Measurements from ENCODE around the gene ADGRG2.

Gene ADGRG2

GRCh38 chrX:18964026-18964425 is 158.2 kb downstream of the ADGRG2 start:
- H3K9ac ChIP-seq, result no peak overlapping the region

GRCh38 chrX:18962329-18962728 is 159.9 kb downstream of the ADGRG2 start:
- Histone ChIP-seq H3K4me3 (no peak overlapping the region), H3K27me3 (peaks cover 19 to 78% (median 60%) of the 10 kb centered on the region in 11 experiments), H3K9me3 (replicated peaks in 1 of 11) (no peaks in the 10 kb centered on the region), H4K20me1 (peaks cover 0 to 38% (median 0%) of the 10 kb centered on the region in 11 experiments; a peak in 7 of 22 replicates), H3K36me3 (no peaks in the 10 kb centered on the region), H3K27ac (peak overlapping the region in 3 of 11 experiments; percentile 16 to 54 (median 33); a peak in 5 of 22 replicates), H3K4me1 (peaks cover 0 to 38% (median 3%) of the 10 kb centered on the region in 10 experiments; a peak in 8 of 20 replicates), H3K4me2 (peak overlapping the region in 4 of 11 experiments; percentile 29 to 60 (median 42); a peak in 7 of 22 replicates), H3K9ac (peak overlapping the region in 1 of 11 experiments; percentile 8; a peak in 1 of 22 replicates)
- TF ChIP-seq Cebpa-rat (IDR thresholded peaks at IDR 0.05), result no peak

More at GRCh38 chrX:18964026-18964425, 158.2 kb downstream of the ADGRG2 start:
- H3K9me3 ChIP-seq (replicated peaks in 1 of 11), result no peaks in the 10 kb centered on the region
- no peak overlapping the region for H3K27ac ChIP-seq
- no peak overlapping the region for H3K4me3 ChIP-seq
- H3K27me3 ChIP-seq, result peaks cover 19 to 89% (median 66%) of the 10 kb centered on the region in 11 experiments
- H3K4me2 ChIP-seq, result no peak overlapping the region
- H3K36me3 ChIP-seq, result no peaks in the 10 kb centered on the region
- H3K4me1 ChIP-seq, result peaks cover 0 to 37% (median 3%) of the 10 kb centered on the region in 10 experiments; a peak in 8 of 20 replicates
- no peak for TF ChIP-seq Cebpa-rat (IDR thresholded peaks at IDR 0.05)
- H4K20me1 ChIP-seq, result peaks cover 0 to 40% (median 3%) of the 10 kb centered on the region in 11 experiments; a peak in 7 of 22 replicates

- H4K20me1 ChIP-seq, result peaks cover 0 to 44% (median 0%) of the 10 kb centered on the region in 11 experiments; a peak in 8 of 22 replicates
- no peaks in the 10 kb centered on the region for H3K9me3 ChIP-seq (replicated peaks in 1 of 11)
- peaks cover 0 to 44% (median 6%) of the 10 kb centered on the region in 10 experiments; a peak in 9 of 20 replicates for H3K4me1 ChIP-seq
- H3K4me2 ChIP-seq, result peak overlapping the region in 5 of 11 experiments; percentile 29 to 60 (median 38); a peak in 8 of 22 replicates
- no peaks in the 10 kb centered on the region for H3K36me3 ChIP-seq
- H3K9ac ChIP-seq, result peak overlapping the region in 1 of 11 experiments; percentile 8; a peak in 2 of 22 replicates
- TF ChIP-seq Cebpa-rat (IDR thresholded peaks at IDR 0.05), result peak in 2 of 11 experiments; percentile 15 to 50; a peak in 1 of 22 replicates
- H3K27ac ChIP-seq, result peak overlapping the region in 3 of 11 experiments; percentile 16 to 54 (median 33); a peak in 6 of 22 replicates
- peaks cover 14 to 71% (median 53%) of the 10 kb centered on the region in 11 experiments for H3K27me3 ChIP-seq
- no peak overlapping the region for H3K4me3 ChIP-seq
Observed at GRCh38 chrX:18961686-18962085, 160.6 kb downstream of the ADGRG2 start.

- Histone ChIP-seq H3K27ac (peak overlapping the region in 3 of 11 experiments; percentile 29 to 54 (median 29); a peak in 6 of 22 replicates), H3K36me3 (peaks cover 0 to 13% (median under 1%) of the 10 kb centered on the region in 11 experiments; a peak in 5 of 22 replicates), H3K4me1 (peaks cover 0 to 36% (median 6%) of the 10 kb centered on the region in 10 experiments; a peak in 8 of 20 replicates), H4K20me1 (peaks cover 0 to 31% (median 0%) of the 10 kb centered on the region in 11 experiments; a peak in 5 of 22 replicates), H3K4me3 (no peak overlapping the region), H3K9ac (peak overlapping the region in 1 of 11 experiments; percentile 3; a peak in 2 of 22 replicates), H3K4me2 (peak overlapping the region in 4 of 11 experiments; percentile 16 to 48 (median 32); a peak in 7 of 22 replicates), H3K9me3 (replicated peaks in 1 of 11) (no peaks in the 10 kb centered on the region), H3K27me3 (peaks cover under 1 to 33% (median 13%) of the 10 kb centered on the region in 11 experiments; a peak in 14 of 22 replicates)
- TF ChIP-seq Cebpa-rat (IDR thresholded peaks at IDR 0.05), result no peak
Observed at GRCh38 chrX:18956303-18957032, 165.8 kb downstream of the ADGRG2 start.

- H4K20me1 ChIP-seq, result peaks cover 0 to 31% (median 3%) of the 10 kb centered on the region in 11 experiments; a peak in 5 of 22 replicates
- peaks cover 0 to 28% (median 4%) of the 10 kb centered on the region in 10 experiments; a peak in 8 of 20 replicates for H3K4me1 ChIP-seq
- peaks cover 6 to 33% (median 14%) of the 10 kb centered on the region in 11 experiments; a peak in 16 of 22 replicates for H3K27me3 ChIP-seq
- no peak for TF ChIP-seq Cebpa-rat (IDR thresholded peaks at IDR 0.05)
- no peak overlapping the region for H3K9ac ChIP-seq
- peaks cover 2 to 21% (median 9%) of the 10 kb centered on the region in 11 experiments; a peak in 11 of 22 replicates for H3K36me3 ChIP-seq
- H3K27ac ChIP-seq, result peak overlapping the region in 2 of 11 experiments; percentile 29 to 54; a peak in 4 of 22 replicates
- H3K4me3 ChIP-seq, result no peak overlapping the region
- 0 out of 22 replicates have a peak overlapping the region, but pooled peaks of 1 of the 11 experiments have one; percentile 48 for H3K4me2 ChIP-seq
- H3K9me3 ChIP-seq (replicated peaks in 1 of 11), result no peaks in the 10 kb centered on the region
Observed at GRCh38 chrX:18955676-18956075, 166.6 kb downstream of the ADGRG2 start.

GRCh38 chrX:18951032-18951431 is 171.2 kb downstream of the ADGRG2 start:
- no peak for TF ChIP-seq Cebpa-rat (IDR thresholded peaks at IDR 0.05)

GRCh38 chrX:18949944-18950301 is 172.3 kb downstream of the ADGRG2 start:
- no peak overlapping the region for H3K9ac ChIP-seq
- no peaks in the 10 kb centered on the region for H3K4me1 ChIP-seq

More at GRCh38 chrX:18951032-18951431, 171.2 kb downstream of the ADGRG2 start:
- Histone ChIP-seq H4K20me1 (peaks cover 0 to 23% (median 0%) of the 10 kb centered on the region in 11 experiments; a peak in 6 of 22 replicates), H3K4me1 (peaks cover 0 to 5% (median 0%) of the 10 kb centered on the region in 10 experiments; a peak in 2 of 20 replicates), H3K4me2 (no peak overlapping the region), H3K27ac (no peak overlapping the region), H3K4me3 (no peak overlapping the region), H3K36me3 (peaks cover 12 to 60% (median 32%) of the 10 kb centered on the region in 11 experiments; a peak in 16 of 22 replicates), H3K9me3 (replicated peaks in 1 of 11) (no peaks in the 10 kb centered on the region), H3K27me3 (peaks cover 0 to 58% (median 44%) of the 10 kb centered on the region in 11 experiments; a peak in 20 of 22 replicates), H3K9ac (no peak overlapping the region)

GRCh38 chrX:18949291-18949943 is 172.9 kb downstream of the ADGRG2 start:
- H3K27ac ChIP-seq, result no peak overlapping the region
- peaks cover 0 to 15% (median 0%) of the 10 kb centered on the region in 11 experiments; a peak in 6 of 22 replicates for H4K20me1 ChIP-seq
- H3K4me3 ChIP-seq, result no peak overlapping the region
- H3K27me3 ChIP-seq, result peaks cover 0 to 68% (median 57%) of the 10 kb centered on the region in 11 experiments; a peak in 20 of 22 replicates
- no peaks in the 10 kb centered on the region for H3K9me3 ChIP-seq (replicated peaks in 1 of 11)
- TF ChIP-seq Cebpa-rat (IDR thresholded peaks at IDR 0.05), result no peak
- H3K36me3 ChIP-seq, result peaks cover 12 to 71% (median 37%) of the 10 kb centered on the region in 11 experiments; a peak in 19 of 22 replicates
- no peak overlapping the region for H3K9ac ChIP-seq
- H3K4me1 ChIP-seq, result no peaks in the 10 kb centered on the region
- H3K4me2 ChIP-seq, result no peak overlapping the region

More at GRCh38 chrX:18949944-18950301, 172.3 kb downstream of the ADGRG2 start:
- no peak overlapping the region for H3K27ac ChIP-seq
- H3K27me3 ChIP-seq, result peaks cover 0 to 63% (median 52%) of the 10 kb centered on the region in 11 experiments; a peak in 20 of 22 replicates
- H3K9me3 ChIP-seq (replicated peaks in 1 of 11), result no peaks in the 10 kb centered on the region
- peaks cover 12 to 66% (median 32%) of the 10 kb centered on the region in 11 experiments; a peak in 18 of 22 replicates for H3K36me3 ChIP-seq
- no peak for TF ChIP-seq Cebpa-rat (IDR thresholded peaks at IDR 0.05)
- peaks cover 0 to 20% (median 0%) of the 10 kb centered on the region in 11 experiments; a peak in 6 of 22 replicates for H4K20me1 ChIP-seq
- H3K4me3 ChIP-seq, result no peak overlapping the region
- H3K4me2 ChIP-seq, result no peak overlapping the region
